ENCODE results near the gene GIMD1.

DNA sequence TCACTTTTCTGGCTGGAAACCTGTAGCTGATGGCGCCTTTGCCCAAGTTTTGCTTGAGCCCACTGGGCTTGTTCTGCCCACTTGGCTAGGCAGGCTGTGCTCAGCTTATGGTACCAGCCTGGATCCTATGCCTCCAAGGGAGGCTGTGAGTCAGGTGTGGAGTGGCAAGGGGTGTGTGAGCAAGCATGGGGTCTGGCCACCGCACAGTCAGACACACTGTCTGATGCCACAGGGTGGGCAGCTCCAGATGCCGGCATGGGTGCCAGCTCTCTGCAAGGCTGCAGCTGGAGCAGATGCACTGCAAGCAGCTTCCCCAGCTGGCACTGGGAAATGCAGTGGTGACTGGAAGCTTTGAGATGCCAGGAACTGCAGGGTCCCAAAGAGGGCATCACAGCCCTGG lies 16.3 kb upstream of the GIMD1 start:
- TF ChIP-seq, protein P1, sequence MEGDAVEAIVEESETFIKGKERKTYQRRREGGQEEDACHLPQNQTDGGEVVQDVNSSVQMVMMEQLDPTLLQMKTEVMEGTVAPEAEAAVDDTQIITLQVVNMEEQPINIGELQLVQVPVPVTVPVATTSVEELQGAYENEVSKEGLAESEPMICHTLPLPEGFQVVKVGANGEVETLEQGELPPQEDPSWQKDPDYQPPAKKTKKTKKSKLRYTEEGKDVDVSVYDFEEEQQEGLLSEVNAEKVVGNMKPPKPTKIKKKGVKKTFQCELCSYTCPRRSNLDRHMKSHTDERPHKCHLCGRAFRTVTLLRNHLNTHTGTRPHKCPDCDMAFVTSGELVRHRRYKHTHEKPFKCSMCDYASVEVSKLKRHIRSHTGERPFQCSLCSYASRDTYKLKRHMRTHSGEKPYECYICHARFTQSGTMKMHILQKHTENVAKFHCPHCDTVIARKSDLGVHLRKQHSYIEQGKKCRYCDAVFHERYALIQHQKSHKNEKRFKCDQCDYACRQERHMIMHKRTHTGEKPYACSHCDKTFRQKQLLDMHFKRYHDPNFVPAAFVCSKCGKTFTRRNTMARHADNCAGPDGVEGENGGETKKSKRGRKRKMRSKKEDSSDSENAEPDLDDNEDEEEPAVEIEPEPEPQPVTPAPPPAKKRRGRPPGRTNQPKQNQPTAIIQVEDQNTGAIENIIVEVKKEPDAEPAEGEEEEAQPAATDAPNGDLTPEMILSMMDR (conservative IDR thresholded peaks at IDR 0.05 in 1 of 2, IDR thresholded peaks at IDR 0.05 in 1 of 2; ENCODE audit: extremely low read depth in 1 of 2, insufficient read depth in 1 of 2, low read depth in 1 of 2, low read length in 2 of 2), result no peak
- no peak for TF ChIP-seq EZH2 (IDR thresholded peaks at IDR 0.05; ENCODE audit: borderline replicate concordance, low read length)

Measured in mammary epithelial cell (primary cell).